Measurements from ENCODE around the gene ITPR1.
"Not testable (repeated sequence)": the region's sequence is repeated elsewhere in the genome, so short reads cannot be mapped to it uniquely, and the experiment has no call there.

Gene ITPR1

DNA sequence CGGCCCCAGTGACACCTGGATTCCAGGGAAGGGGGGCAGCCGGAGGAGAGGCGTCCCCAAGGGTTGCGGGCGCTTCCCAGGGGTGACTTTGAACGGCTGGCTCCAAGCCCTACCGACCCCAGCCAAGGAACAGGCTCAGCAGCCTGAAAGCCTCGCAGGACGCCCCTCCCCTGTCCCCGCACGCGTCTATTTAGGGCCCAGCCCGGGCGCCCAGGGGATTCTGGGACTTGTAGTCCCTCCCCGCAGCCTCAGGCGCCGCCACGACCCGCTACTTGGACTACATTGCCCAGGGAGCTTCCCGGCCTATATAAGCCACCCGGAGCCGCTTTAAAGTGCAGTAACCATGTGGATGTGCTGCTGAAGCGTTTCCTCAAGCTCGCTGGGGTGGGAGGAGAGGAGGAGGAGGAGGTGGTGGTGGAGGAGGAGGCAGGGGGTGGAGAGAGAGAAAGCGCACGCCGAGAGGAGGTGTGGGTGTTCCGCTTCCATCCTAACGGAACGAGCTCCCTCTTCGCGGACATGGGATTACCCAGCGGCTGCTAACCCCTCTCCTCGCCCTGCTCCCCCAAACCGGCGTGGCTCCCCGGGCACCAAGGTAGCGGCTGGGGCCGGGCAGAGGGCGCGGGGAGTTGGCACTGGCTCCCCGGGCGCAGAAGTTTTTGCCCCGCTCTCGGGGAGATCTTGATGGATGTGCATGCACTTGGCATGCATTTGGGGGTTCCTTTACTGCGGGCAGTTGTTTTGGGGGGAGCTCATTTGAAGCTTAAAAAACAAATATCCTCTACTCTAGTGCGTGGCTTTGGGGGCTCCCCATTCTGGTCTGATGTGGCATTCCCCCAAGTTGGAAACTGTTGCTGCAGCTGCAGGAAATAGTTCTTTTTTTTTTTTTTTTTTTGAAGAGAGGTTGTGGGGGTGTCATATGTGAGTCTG lies at the start of gene ITPR1:
Gene ITPR1 (plus strand): TSS at position 335 of the 927 bp plus-strand sequence. CDS start 23,144 bp downstream, outside the sequence.
- TF ChIP-seq, protein P1, sequence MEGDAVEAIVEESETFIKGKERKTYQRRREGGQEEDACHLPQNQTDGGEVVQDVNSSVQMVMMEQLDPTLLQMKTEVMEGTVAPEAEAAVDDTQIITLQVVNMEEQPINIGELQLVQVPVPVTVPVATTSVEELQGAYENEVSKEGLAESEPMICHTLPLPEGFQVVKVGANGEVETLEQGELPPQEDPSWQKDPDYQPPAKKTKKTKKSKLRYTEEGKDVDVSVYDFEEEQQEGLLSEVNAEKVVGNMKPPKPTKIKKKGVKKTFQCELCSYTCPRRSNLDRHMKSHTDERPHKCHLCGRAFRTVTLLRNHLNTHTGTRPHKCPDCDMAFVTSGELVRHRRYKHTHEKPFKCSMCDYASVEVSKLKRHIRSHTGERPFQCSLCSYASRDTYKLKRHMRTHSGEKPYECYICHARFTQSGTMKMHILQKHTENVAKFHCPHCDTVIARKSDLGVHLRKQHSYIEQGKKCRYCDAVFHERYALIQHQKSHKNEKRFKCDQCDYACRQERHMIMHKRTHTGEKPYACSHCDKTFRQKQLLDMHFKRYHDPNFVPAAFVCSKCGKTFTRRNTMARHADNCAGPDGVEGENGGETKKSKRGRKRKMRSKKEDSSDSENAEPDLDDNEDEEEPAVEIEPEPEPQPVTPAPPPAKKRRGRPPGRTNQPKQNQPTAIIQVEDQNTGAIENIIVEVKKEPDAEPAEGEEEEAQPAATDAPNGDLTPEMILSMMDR (IDR thresholded peaks at IDR 0.05) = no peak
- DNase-seq (ENCODE audit: low spot score) = peak; percentile 100
- H3K4me3 ChIP-seq = peak within 1 kb of the TSS; percentile 95
- peak within 1 kb of the TSS; percentile 91 to 97 for H3K27ac ChIP-seq

DNA sequence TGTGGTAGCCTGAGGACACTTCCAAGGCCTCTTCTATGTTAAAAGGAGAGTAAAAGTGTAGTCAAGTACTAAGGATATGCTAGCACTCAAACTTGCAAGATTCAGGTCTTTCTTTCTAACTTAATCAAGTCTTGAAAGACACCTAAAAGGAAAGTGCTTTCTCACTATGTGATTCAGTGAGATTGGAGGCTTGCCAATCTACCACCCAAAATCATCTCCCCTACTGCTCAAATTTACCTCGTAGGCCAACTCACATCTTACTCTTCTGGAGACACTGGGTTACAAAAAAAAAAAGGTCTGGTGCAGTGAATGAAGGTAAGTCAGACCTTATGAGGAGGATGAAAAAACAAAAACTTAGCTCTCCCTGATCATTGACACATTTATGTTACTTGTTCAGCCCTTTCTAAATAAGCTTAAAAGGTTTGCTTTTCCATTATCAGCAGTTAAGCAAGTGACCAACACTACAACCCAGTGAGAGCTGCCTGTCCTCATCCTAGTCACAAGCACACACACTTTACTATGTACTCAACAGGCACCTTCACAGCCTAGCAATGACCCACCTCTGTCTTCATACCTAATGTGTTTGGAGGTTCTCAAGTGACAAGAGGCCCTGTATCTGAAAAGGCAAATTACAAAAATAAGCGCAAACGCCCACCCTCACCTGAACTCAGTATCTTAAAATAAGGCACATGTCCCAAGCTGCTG lies 45.7 kb upstream of the ITPR1 start:
- no peak for DNase-seq (ENCODE audit: low spot score)
- H3K27ac ChIP-seq = no peak overlapping the region
- H3K4me3 ChIP-seq = no peak overlapping the region
- TF ChIP-seq, protein P1 (IDR thresholded peaks at IDR 0.05) = no peak

DNA sequence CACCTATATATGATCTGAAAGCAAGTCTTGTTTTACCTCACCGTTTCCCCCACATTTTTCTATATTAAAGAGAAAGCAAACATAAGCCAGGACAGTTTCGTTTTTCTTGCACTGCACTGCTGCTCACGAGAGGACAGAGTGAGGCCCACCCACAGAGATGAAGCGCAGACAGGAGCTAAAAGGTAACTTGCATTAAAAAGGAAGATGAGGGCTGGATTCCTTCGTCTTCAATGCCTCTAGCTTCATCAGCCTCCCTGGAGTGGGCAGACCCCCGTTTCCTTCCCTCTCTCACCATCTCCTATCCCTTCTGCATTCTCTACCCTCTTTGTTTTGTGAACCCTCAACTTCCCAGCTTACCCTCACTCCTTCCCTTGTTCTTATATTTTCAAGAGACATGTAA lies 45.0 kb upstream of the ITPR1 start:
- no peak for DNase-seq (ENCODE audit: low spot score)
- no peak overlapping the region for H3K27ac ChIP-seq
- H3K4me3 ChIP-seq = no peak overlapping the region
- TF ChIP-seq, protein P1 (IDR thresholded peaks at IDR 0.05) = no peak

DNA sequence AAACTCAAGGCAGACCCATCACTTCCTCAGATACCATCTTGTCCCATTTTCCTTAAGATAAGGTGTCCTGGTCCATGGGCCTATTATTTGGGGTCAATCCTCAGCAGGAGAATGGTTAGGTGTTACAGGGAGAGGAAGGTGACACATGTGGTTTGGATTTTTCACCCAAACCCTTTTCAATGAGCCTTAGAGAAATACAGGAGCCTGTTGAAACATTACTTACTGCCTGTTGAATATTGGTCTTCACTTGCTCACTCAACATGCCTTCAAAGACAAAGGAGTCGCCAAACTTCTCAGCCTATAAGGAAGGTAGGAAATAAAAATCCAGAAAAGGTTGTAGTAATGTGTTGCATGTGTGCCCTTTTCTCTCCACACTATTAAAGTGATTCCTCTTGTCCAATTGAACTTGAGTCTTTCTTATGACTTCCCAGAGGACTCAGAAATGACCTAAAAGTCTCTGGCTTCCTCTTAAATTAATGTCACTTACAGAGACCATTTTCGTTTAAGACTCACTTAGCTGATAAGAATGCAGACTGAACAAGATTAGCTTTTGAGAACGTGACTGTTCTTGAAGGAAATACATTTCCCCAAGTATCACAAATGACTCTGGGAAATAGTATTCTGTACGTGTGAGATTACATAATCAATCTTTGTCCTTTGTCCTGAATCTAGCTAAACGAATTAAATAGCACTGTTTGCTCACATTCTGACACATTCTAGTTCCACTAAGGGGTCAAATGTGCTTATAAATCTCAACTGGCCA lies 43.9 kb upstream of the ITPR1 start:
- TF ChIP-seq, protein P1 (IDR thresholded peaks at IDR 0.05) = no peak
- no peak for DNase-seq (ENCODE audit: low spot score)
- Histone ChIP-seq H3K27ac (no peak overlapping the region), H3K4me3 (no peak overlapping the region)

DNA sequence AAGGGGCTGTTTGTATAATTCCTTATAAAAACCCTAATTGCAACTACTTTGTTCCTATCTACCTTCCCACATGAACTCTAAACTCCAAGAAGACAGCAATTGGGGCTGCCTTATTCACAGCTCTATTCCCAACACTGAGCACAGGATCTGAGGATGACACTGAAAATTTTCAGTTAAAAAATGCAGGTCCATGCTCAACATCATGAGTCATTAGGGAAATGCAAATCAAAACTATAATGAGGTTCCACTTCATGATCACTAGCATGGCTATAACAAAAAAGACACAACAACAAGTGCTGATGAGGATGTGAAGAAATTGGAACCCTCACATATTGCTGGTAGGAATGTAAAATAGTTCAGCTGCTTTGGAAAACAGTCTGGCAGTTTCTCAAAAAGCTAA lies 39.0 kb upstream of the ITPR1 start:
- Histone ChIP-seq H3K4me3 (no peak overlapping the region), H3K27ac (no peak overlapping the region)
- no peak for DNase-seq (ENCODE audit: low spot score)
- TF ChIP-seq, protein P1 (IDR thresholded peaks at IDR 0.05) = no peak

DNA sequence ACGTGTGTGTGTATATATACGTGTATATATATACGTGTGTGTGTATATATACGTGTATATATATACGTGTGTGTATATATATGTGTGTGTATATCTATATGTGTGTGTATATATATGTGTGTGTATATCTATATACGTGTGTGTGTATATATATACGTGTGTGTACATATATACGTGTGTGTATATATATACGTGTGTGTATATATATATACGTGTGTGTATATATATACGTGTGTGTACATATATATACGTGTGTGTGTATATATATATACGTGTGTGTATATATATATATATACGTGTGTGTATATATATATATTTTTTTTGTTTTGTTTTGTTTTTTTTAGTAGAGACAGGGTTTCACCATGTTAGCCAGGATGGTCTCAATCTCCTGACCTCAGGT lies 36.4 kb upstream of the ITPR1 start:
- DNase-seq (ENCODE audit: low spot score); H3K4me3 ChIP-seq; H3K27ac ChIP-seq: not testable (repeated sequence)

DNA sequence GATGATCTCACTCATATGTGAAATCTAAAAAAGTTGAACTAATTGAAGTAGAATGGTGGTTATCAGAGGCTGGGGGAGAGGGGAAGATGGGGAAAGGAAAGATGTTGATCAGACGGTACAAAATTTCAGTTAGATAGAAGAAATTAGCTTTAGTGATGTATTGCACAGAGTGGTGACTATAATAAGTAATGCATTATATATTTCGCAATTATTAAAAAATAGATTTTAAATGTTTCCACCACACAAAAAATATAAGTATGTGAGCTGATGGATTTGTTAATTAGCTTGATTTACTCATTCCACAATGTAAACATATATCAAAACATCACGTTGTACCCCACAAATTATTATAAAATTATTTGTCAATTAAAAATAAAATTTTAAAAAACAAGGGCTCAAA lies 34.2 kb upstream of the ITPR1 start:
- no peak for DNase-seq (ENCODE audit: low spot score)
- Histone ChIP-seq H3K4me3 (no peak overlapping the region), H3K27ac (no peak overlapping the region)
- TF ChIP-seq, protein P1 (IDR thresholded peaks at IDR 0.05) = no peak
